Neuronal stem cell (in vitro differentiated cells): Measurements from ENCODE around the gene TBC1D22A.

ENCODE experiments used
- DNase-seq: peaks from one replicate; pipeline ENCODE4 v3.0.0-alpha.2; 2013; ENCODE audit warnings: low spot score
- H2AFZ ChIP-seq: one replicate; pipeline ENCODE4 v1.6.1; 2013; ENCODE audit warnings: mild to moderate bottlenecking, low read length, inconsistent platforms
- H2AK5ac ChIP-seq: 2 replicates; pipeline ENCODE4 v1.6.1; 2013; ENCODE audit warnings: low read depth, mild to moderate bottlenecking, inconsistent platforms, low read length, moderate library complexity, mixed read lengths
- H2BK120ac ChIP-seq: 2 replicates; pipeline ENCODE4 v1.6.1; 2013; ENCODE audit warnings: low read depth, mild to moderate bottlenecking, inconsistent platforms, low read length, moderate library complexity, mixed read lengths
- H2BK12ac ChIP-seq: one replicate; pipeline ENCODE4 v1.6.1; 2013; ENCODE audit warnings: low read length, inconsistent platforms
- H2BK15ac ChIP-seq: 2 replicates; pipeline ENCODE4 v1.6.1; 2013; ENCODE audit warnings: mild to moderate bottlenecking, low read length, inconsistent platforms, mixed read lengths
- H2BK5ac ChIP-seq: one replicate; pipeline ENCODE4 v1.6.1; 2013; ENCODE audit warnings: inconsistent platforms, mild to moderate bottlenecking, low read length, moderate library complexity
- H3K14ac ChIP-seq: one replicate; pipeline ENCODE4 v1.6.1; 2013; ENCODE audit warnings: low read length, inconsistent platforms
- H3K18ac ChIP-seq: 2 replicates; pipeline ENCODE4 v1.6.1; 2013; ENCODE audit warnings: low read length, inconsistent platforms
- H3K23ac ChIP-seq: 2 replicates; pipeline ENCODE4 v1.6.1; 2013; ENCODE audit warnings: low read depth, mild to moderate bottlenecking, mixed read lengths, low read length, inconsistent platforms; ENCODE audit not compliant: poor library complexity
- H3K27ac ChIP-seq: replicated peaks from 3 replicates; pipeline ENCODE4 v1.5.1; 2013; ENCODE audit warnings: low read length, inconsistent platforms
- H3K27me3 ChIP-seq, 3 experiments: 2 replicates each; pipeline ENCODE4 v1.6.1; 2013; ENCODE audit warnings: low read length in 3 of 3, mild to moderate bottlenecking in 2 of 3, inconsistent platforms in 1 of 3, low read depth in 1 of 3, mixed read lengths in 1 of 3, moderate library complexity in 1 of 3; ENCODE audit not compliant: control insufficient read depth in 3 of 3, insufficient read depth in 3 of 3
- H3K36me3 ChIP-seq, 2 donors: replicated peaks in 1 of 2; 2 replicates each; pipeline ENCODE4 v1.6.1; 2013; ENCODE audit warnings: low read length in 2 of 2; ENCODE audit not compliant: control insufficient read depth in 2 of 2, insufficient read depth in 2 of 2
- H3K4ac ChIP-seq: 2 replicates; pipeline ENCODE4 v1.6.1; 2013; ENCODE audit warnings: inconsistent platforms, mild to moderate bottlenecking, low read length, moderate library complexity
- H3K4me1 ChIP-seq, 2 donors: 1 replicate in 1 of 2; 2 replicates in 1 of 2; pipeline ENCODE4 v1.6.1; 2013; ENCODE audit warnings: low read length in 2 of 2, low read depth in 1 of 2; ENCODE audit not compliant: control insufficient read depth in 2 of 2, insufficient read depth in 1 of 2
- H3K4me2 ChIP-seq: one replicate; pipeline ENCODE4 v1.6.1; 2013; ENCODE audit warnings: mild to moderate bottlenecking, low read length, inconsistent platforms; ENCODE audit not compliant: insufficient read depth, poor library complexity, severe bottlenecking
- H3K4me3 ChIP-seq, 2 donors: 2 replicates each; pipeline ENCODE4 v1.5.1; 2013; ENCODE audit warnings: low read length in 2 of 2, mild to moderate bottlenecking in 2 of 2, inconsistent platforms in 1 of 2, moderate library complexity in 1 of 2
- H3K79me1 ChIP-seq: one replicate; pipeline ENCODE4 v1.6.1; 2013; ENCODE audit warnings: low read depth, mild to moderate bottlenecking, inconsistent platforms, low read length, moderate library complexity
- H3K9ac ChIP-seq: one replicate; pipeline ENCODE4 v1.6.1; 2013; ENCODE audit warnings: mild to moderate bottlenecking, low read depth, low read length, inconsistent platforms; ENCODE audit not compliant: poor library complexity
- H3K9me3 ChIP-seq, 2 donors: replicated peaks in 1 of 2; 2 replicates each; pipeline versions ENCODE3 to v1.6.1; 2013; ENCODE audit warnings: low read length in 2 of 2, mild to moderate bottlenecking in 2 of 2, inconsistent platforms in 1 of 2, low read depth in 1 of 2, mixed read lengths in 1 of 2, moderate library complexity in 1 of 2; ENCODE audit not compliant: control insufficient read depth in 2 of 2, insufficient read depth in 1 of 2
- H4K8ac ChIP-seq: one replicate; pipeline ENCODE4 v1.6.1; 2013; ENCODE audit warnings: low read depth, mild to moderate bottlenecking, inconsistent platforms, low read length, moderate library complexity
- H4K91ac ChIP-seq: one replicate; pipeline ENCODE4 v1.6.1; 2013; ENCODE audit warnings: low read length, low read depth, mild to moderate bottlenecking, inconsistent platforms; ENCODE audit not compliant: poor library complexity
- whole genome bisulfite sequencing, 2 donors: extraction: QIAGEN DNeasy Blood & Tissue Kit; methylation state at CpG; one replicate each; pipeline ENCODE4 v1.1.7; 2013; ENCODE audit warnings: missing lambda C conversion rate in 2 of 2, mixed read lengths in 1 of 2; ENCODE audit not compliant: insufficient read length in 2 of 2, insufficient replicate concordance in 1 of 2; ENCODE audit errors: extremely low coverage in 2 of 2; 5-methylcytosine and 5-hydroxymethylcytosine counted together

The TBC1D22A gene

GRCh38 chr22:47123006-47123826 lies 360.8 kb downstream of the TBC1D22A start:
- Histone ChIP-seq H3K4me3 (no peak overlapping the region), H3K79me1 (no peaks in the 10 kb centered on the region), H3K27ac (no peak overlapping the region), H3K9ac (no peak overlapping the region), H3K4ac (no peak overlapping the region), H3K36me3 (no peaks in the 10 kb centered on the region), H2BK5ac (no peak overlapping the region), H2AK5ac (no peak overlapping the region), H3K18ac (no peak overlapping the region), H3K9me3 (no peaks in the 10 kb centered on the region), H3K4me2 (no peak overlapping the region), H4K8ac (no peak overlapping the region), H2BK120ac (no peak overlapping the region), H2BK12ac (no peak overlapping the region), H3K4me1 (peaks cover 0 to 8% of the 10 kb centered on the region in 2 donors), H2BK15ac (no peak overlapping the region), H3K27me3 (no peaks in the 10 kb centered on the region), H2AFZ (no peak overlapping the region), H4K91ac (no peak overlapping the region), H3K23ac (no peak overlapping the region), H3K14ac (no peak overlapping the region)
- DNase-seq: no peak
- no CpG with 5 or more reads among the region's 18 CpGs for WGBS, 2 donors

- Histone ChIP-seq H3K14ac (peak overlapping the region; percentile 5), H2AFZ (no peak overlapping the region), H2BK5ac (no peak overlapping the region), H3K4ac (no peak overlapping the region), H2AK5ac (peak overlapping the region; percentile 6), H3K9me3 (no peaks in the 10 kb centered on the region), H2BK12ac (no peak overlapping the region), H3K23ac (peak overlapping the region; percentile 32), H4K8ac (no peak overlapping the region), H2BK15ac (no peak overlapping the region), H2BK120ac (peak overlapping the region; percentile 61), H3K4me2 (no peak overlapping the region), H3K36me3 (no peaks in the 10 kb centered on the region), H3K18ac (peak overlapping the region; percentile 72), H3K79me1 (no peaks in the 10 kb centered on the region), H3K27ac (no peak overlapping the region), H3K9ac (no peak overlapping the region), H3K4me3 (peak overlapping the region in 1 of 2 donors; percentile 34), H3K4me1 (peaks cover 0 to 8% of the 10 kb centered on the region in 2 donors), H4K91ac (no peak overlapping the region), H3K27me3 (no peaks in the 10 kb centered on the region)
- no CpG with 5 or more reads among the region's 16 CpGs for WGBS, 2 donors
- DNase-seq: no peak
These were observed 361.5 kb downstream of the TBC1D22A start for GRCh38 chr22:47123827-47124442.

GRCh38 chr22:47124451-47124881 lies 362.0 kb downstream of the TBC1D22A start:
- no CpG with 5 or more reads among the region's 15 CpGs for WGBS, 2 donors
- Histone ChIP-seq H4K91ac (no peak overlapping the region), H3K27me3 (no peaks in the 10 kb centered on the region), H3K79me1 (no peaks in the 10 kb centered on the region), H3K4ac (no peak overlapping the region), H3K9ac (no peak overlapping the region), H3K23ac (peak overlapping the region; percentile 32), H2BK120ac (peak overlapping the region; percentile 61), H3K9me3 (no peaks in the 10 kb centered on the region), H4K8ac (peak overlapping the region; percentile 8), H2BK12ac (no peak overlapping the region), H2AK5ac (peak overlapping the region; percentile 6), H2BK5ac (peak overlapping the region; percentile 44), H3K4me3 (peak overlapping the region in 1 of 2 donors; percentile 34), H2AFZ (no peak overlapping the region), H3K27ac (no peak overlapping the region), H3K4me2 (no peak overlapping the region), H3K14ac (no peak overlapping the region), H3K4me1 (peaks cover 0 to 8% of the 10 kb centered on the region in 2 donors), H3K18ac (peak overlapping the region; percentile 76), H3K36me3 (no peaks in the 10 kb centered on the region), H2BK15ac (peak overlapping the region; percentile 47)
- no peak for DNase-seq

- no peak overlapping the region for H4K91ac ChIP-seq
- H3K14ac ChIP-seq: no peak overlapping the region
- no CpG with 5 or more reads among the region's 14 CpGs for WGBS, 2 donors
- H3K27me3 ChIP-seq: no peaks in the 10 kb centered on the region
- no peak overlapping the region for H2AK5ac ChIP-seq
- no peak for DNase-seq
- H3K4ac ChIP-seq: no peak overlapping the region
- no peaks in the 10 kb centered on the region for H3K79me1 ChIP-seq
- no peaks in the 10 kb centered on the region for H3K36me3 ChIP-seq
- H3K18ac ChIP-seq: peak overlapping the region; percentile 31
- H3K4me1 ChIP-seq: peaks cover 0 to 8% of the 10 kb centered on the region in 2 donors
- H2AFZ ChIP-seq: no peak overlapping the region
- no peak overlapping the region for H3K23ac ChIP-seq
- no peak overlapping the region for H3K27ac ChIP-seq
- H2BK12ac ChIP-seq: no peak overlapping the region
- H3K9me3 ChIP-seq: no peaks in the 10 kb centered on the region
- peak overlapping the region; percentile 8 for H4K8ac ChIP-seq
- no peak overlapping the region for H3K4me3 ChIP-seq
- no peak overlapping the region for H3K9ac ChIP-seq
- H2BK120ac ChIP-seq: no peak overlapping the region
- peak overlapping the region; percentile 47 for H2BK15ac ChIP-seq
- H3K4me2 ChIP-seq: no peak overlapping the region
- peak overlapping the region; percentile 44 for H2BK5ac ChIP-seq
These were observed 362.5 kb downstream of the TBC1D22A start for GRCh38 chr22:47124961-47125360.
